Measurements from ENCODE around the gene NCBP3.

DNA sequence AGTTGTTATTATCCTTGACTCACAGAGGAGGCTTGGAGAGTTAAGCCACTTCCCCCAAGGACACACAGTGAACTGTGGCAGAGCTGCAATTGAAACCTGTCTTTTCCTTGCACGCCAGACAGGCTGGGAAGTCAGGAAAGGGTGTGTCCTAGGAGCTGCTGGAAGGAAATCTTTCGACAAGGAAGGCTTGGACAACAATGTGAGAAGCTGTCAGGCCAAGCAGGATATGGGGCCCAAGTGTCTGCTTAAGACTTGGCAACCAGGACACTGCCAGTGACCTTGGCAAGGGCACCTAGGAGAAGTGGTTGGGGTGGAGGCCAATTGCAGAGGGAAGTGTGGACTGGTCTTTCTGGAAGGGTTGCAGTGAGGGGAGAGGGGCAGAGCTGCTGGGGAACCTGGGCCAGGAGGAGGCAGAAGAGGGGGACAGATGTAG, 48.9 kb upstream of the NCBP3 start:
- TF ChIP-seq GATA2 (IDR thresholded peaks at IDR 0.05; ENCODE audit: low read depth, low read length) = no peak
- no peak for TF ChIP-seq GATA3 (IDR thresholded peaks at IDR 0.05; ENCODE audit: low read depth, low read length)
